NB4 (cell line): ENCODE data around the gene HDHD3.
"Not testable (repeated sequence)": the region's sequence is repeated elsewhere in the genome, so short reads cannot be mapped to it uniquely, and the experiment has no call there.

Experiments
- DNase-seq: peaks from one replicate; pipeline ENCODE4 v3.0.0; 2010; ENCODE audit warnings: low read depth
- H3K4me3 ChIP-seq: one replicate; pipeline ENCODE4 v1.5.1; 2011; ENCODE audit warnings: mild to moderate bottlenecking, low read depth, low read length, moderate library complexity
- MYC ChIP-seq: IDR thresholded peaks from 2 replicates; pipeline ENCODE4 v1.6.1; 2011; ENCODE audit warnings: low read depth, low read length
- POLR2A ChIP-seq: IDR thresholded peaks from 2 replicates; pipeline ENCODE4 v1.6.1; 2011; ENCODE audit warnings: mild to moderate bottlenecking; ENCODE audit not compliant: insufficient read length; ENCODE audit errors: extremely low read depth
- TF ChIP-seq, protein P1 (sequence below): IDR thresholded peaks from one replicate; pipeline ENCODE4 v1.5.1; 2012; ENCODE audit warnings: low read depth, low read length
- TF ChIP-seq, protein P2 (sequence below): IDR thresholded peaks from 2 replicates; pipeline ENCODE4 v1.6.1; 2011; ENCODE audit warnings: low read depth, low read length

HDHD3 gene

DNA sequence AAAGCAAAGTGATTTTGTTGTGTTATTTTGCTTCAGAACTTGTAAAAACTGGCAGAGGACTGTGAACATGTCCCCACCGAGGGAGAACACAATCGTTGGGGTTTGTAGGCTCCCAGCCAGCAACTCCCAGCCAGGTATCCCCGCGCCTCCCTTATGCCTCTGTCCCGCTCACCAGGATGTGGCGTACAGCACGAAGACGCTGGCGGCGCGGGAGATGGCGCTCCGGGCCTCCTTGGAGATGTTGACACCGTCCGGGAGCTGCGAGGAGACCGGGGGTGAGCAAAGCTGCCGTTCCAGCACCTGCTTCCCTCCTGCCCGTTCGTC lies 33.1 kb upstream of the HDHD3 start:
- peak overlapping the region; percentile 83 for H3K4me3 ChIP-seq
- TF ChIP-seq, protein P1, sequence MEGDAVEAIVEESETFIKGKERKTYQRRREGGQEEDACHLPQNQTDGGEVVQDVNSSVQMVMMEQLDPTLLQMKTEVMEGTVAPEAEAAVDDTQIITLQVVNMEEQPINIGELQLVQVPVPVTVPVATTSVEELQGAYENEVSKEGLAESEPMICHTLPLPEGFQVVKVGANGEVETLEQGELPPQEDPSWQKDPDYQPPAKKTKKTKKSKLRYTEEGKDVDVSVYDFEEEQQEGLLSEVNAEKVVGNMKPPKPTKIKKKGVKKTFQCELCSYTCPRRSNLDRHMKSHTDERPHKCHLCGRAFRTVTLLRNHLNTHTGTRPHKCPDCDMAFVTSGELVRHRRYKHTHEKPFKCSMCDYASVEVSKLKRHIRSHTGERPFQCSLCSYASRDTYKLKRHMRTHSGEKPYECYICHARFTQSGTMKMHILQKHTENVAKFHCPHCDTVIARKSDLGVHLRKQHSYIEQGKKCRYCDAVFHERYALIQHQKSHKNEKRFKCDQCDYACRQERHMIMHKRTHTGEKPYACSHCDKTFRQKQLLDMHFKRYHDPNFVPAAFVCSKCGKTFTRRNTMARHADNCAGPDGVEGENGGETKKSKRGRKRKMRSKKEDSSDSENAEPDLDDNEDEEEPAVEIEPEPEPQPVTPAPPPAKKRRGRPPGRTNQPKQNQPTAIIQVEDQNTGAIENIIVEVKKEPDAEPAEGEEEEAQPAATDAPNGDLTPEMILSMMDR: no peak
- TF ChIP-seq, protein P2, sequence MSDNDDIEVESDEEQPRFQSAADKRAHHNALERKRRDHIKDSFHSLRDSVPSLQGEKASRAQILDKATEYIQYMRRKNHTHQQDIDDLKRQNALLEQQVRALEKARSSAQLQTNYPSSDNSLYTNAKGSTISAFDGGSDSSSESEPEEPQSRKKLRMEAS: no peak
- TF ChIP-seq POLR2A: no peak
- no peak for TF ChIP-seq MYC
- DNase-seq: no peak

DNA sequence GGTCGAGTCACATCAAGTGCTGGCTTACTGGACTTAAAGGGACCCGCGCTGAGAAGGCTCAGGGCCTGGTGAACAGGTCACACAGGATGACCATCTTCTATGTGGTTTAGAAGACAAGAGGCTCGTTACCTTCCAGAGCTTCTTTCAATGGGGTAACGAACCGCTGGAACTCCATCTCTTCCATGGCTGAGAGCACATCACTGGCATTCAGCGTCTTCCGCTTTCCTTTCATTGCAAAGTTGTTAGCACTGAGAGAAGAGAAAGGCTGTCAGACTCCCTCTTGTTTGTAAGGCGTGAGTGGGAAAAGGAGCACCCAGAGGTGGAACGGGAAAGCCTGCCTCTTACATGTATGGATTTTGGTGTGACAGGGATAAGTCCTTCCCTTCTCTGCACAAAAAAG lies 32.7 kb upstream of the HDHD3 start:
- peak; percentile 36 for DNase-seq
- TF ChIP-seq, protein P1: no peak
- no peak for TF ChIP-seq MYC
- peak overlapping the region; percentile 83 for H3K4me3 ChIP-seq

DNA sequence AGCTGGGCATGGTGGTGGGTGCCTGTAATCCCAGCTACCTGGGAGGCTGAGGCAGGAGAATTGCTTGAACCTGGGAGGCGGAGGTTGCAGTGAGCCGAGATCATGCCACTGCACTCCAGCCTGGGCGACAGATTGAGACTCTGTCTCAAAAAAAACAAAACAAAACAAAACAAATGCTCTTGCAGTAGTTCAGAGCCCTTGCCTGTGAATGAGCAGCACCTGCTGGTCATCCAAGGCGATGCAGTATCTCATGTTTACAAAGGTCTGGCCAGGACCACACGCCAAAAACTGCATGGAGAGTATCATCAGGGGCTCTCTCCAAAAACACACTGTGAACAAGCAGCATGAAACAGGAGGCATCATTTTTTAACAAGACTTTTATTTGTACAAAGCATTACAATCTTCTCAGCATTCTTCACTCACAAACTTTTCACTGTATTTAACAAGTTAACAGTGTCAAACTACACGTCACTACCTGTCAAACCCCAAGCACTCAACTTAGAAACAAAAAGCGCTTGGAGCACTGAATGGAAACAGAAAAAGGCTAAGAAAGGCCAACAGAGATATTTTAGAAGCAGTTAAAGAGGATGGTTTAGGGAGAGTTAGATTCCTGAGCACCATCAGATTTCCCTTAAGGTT lies 30.2 kb upstream of the HDHD3 start:
- not testable (repeated sequence) for H3K4me3 ChIP-seq
- peak; percentile 80 for DNase-seq
- TF ChIP-seq, protein P1: peak; percentile 74

DNA sequence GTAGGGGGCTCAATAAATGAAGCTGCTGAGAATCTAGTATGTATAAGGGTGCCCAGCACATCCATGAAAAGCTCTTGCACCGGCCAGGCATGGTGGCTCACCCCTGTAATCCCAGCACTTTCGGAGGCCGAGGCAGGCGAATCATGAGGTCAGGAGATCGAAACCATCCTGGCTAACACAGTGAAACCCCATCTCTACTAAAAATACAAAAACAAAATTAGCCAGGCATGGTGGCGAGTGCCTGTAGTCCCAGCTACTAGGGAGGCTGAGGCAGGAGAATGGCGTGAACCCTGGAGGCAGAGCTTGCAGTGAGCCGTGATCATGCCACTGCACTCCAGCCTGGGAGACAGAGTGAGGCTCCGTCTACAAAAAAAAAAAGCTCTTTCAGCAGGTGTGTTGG lies 29.6 kb upstream of the HDHD3 start:
- H3K4me3 ChIP-seq, DNase-seq: not testable (repeated sequence)

DNA sequence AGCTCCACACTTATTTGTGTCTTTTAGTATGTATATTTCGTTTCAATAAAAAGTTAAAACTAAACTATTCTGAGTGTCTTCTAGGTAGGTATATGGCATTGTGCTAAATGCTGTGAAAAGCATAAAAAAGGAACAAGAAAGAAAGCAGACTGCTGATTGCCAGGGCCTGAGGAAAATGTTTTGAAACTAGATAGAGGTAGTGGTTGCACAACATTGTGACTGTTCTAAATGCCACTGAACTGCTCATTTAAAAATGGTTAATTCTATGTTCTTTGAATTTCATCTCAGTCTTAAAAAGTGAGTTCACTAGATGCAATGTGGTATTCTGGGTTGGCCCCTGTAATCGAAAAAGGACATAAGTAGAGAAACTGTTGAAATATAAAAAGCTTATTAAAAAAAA lies 26.9 kb upstream of the HDHD3 start:
- H3K4me3 ChIP-seq: no peak overlapping the region
- TF ChIP-seq POLR2A: no peak
- TF ChIP-seq, protein P2: peak; percentile 39; the same call in 1 of the 2 replicates
- TF ChIP-seq, protein P1: no peak
- TF ChIP-seq MYC: peak; percentile 43; the same call in 1 of the 2 replicates
- peak; percentile 82 for DNase-seq

DNA sequence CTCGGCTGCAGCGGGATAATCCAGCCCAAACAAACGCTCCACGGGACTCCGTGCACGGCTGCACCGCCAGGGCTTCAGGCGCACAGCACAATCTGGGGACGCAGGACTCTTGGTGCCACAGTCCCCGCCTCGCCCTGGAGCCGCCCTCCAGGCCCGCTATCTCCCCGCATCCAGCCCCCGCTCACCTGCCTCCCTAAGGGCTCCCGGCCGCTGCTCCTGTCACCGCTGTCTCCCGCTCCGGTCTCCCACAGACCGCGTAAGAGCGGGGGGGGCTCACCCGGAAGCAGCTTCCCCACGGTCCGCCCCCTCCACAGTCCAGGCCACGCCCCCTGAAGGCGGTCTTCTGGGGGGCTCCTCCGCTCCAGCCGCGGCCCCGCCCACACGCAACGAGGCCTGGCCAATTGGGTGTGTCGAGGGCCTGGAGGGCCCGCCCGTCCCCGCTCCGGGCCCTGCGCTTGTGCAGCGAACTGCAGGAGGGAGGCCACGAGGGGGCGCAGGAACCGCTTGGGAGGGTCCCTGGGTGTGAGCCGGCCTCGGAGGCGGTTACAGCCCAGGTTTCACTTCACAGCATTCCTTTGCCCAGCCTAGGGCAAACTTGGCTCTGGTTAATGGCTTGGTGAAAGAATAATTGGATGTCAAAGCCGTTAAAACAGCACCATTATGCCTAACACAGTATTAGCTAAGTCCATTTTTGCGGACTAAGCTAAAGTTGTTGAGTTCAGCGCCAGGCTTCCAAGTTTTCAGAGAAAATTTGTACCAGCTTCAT lies 24.4 kb upstream of the HDHD3 start, which contains the start of gene ALAD:
ALAD (minus strand) TSS at position 258 of the 766 bp plus-strand sequence. CDS start 7,725 bp downstream, outside the sequence.
- H3K4me3 ChIP-seq: peak within 1 kb of the TSS; percentile 73
- DNase-seq: peak; percentile 98
- TF ChIP-seq MYC (0 out of 2 replicates have a peak, but pooled peaks have one; percentile 13), POLR2A (peak; percentile 59)
- TF ChIP-seq, protein P2: peak; percentile 61
- TF ChIP-seq, protein P1: peak; percentile 76
